NOMO-1 treated with DMSO at 0.1 percent for 48 hours (cell line): Measurements from ENCODE around the gene IL12RB1.
A peak's percentile ranks its signal among the peaks of the same experiment; 100 is the strongest.
"Not testable (repeated sequence)": the region's sequence is repeated elsewhere in the genome, so short reads cannot be mapped to it uniquely, and the experiment has no call there.

Source experiments
- DNase-seq: peaks from one replicate; lab custom pipeline; 2025; ENCODE audit not compliant: unreplicated experiment; lab: John Stamatoyannopoulos, UW

Gene IL12RB1

GRCh38 chr19:18112989-18113478 is 26.3 kb upstream of the IL12RB1 start:
- peak; percentile 63 for DNase-seq

- DNase-seq = no peak
Observed at GRCh38 chr19:18110609-18111232, 24.0 kb upstream of the IL12RB1 start.

GRCh38 chr19:18109733-18110608 is 23.2 kb upstream of the IL12RB1 start:
- DNase-seq = no peak

- no peak for DNase-seq
Observed at GRCh38 chr19:18109341-18109732, 22.6 kb upstream of the IL12RB1 start.

- DNase-seq = no peak
Observed at GRCh38 chr19:18108897-18109296, 22.2 kb upstream of the IL12RB1 start.

- no peak for DNase-seq
Observed at GRCh38 chr19:18107235-18107634, 20.5 kb upstream of the IL12RB1 start.

- not testable (repeated sequence) for DNase-seq
Observed at GRCh38 chr19:18105259-18105658, 18.5 kb upstream of the IL12RB1 start.

GRCh38 chr19:18104793-18105131 is 18.0 kb upstream of the IL12RB1 start:
- DNase-seq = no peak

- no peak for DNase-seq
Observed at GRCh38 chr19:18102916-18103542, 16.3 kb upstream of the IL12RB1 start.

GRCh38 chr19:18101268-18101667 is 14.5 kb upstream of the IL12RB1 start:
- DNase-seq = no peak

- DNase-seq = no peak
Observed at GRCh38 chr19:18100710-18101109, 14.0 kb upstream of the IL12RB1 start.

- DNase-seq = no peak
Observed at GRCh38 chr19:18099623-18099995, 12.9 kb upstream of the IL12RB1 start.

- no peak for DNase-seq
Observed at GRCh38 chr19:18098891-18099622, 12.3 kb upstream of the IL12RB1 start.

- DNase-seq = no peak
Observed at GRCh38 chr19:18097993-18098890, 11.5 kb upstream of the IL12RB1 start.

GRCh38 chr19:18097217-18097992 is 10.7 kb upstream of the IL12RB1 start, which contains the start of gene MAST3:
Gene MAST3, plus strand, starts transcription at chr19:18097778. Its CDS starts 15 bp downstream, at chr19:18097793.
- peak; percentile 74 for DNase-seq

GRCh38 chr19:18096258-18096657 is 9.5 kb upstream of the IL12RB1 start:
- no peak for DNase-seq

GRCh38 chr19:18093439-18094161 is 6.9 kb upstream of the IL12RB1 start:
- DNase-seq = no peak

GRCh38 chr19:18091217-18091608 is 4.5 kb upstream of the IL12RB1 start:
- peak; percentile 87 for DNase-seq
